ENCODE results near the gene CERCAM.
A peak's percentile ranks its signal among the peaks of the same experiment; 100 is the strongest.
"Not testable (repeated sequence)": the region's sequence is repeated elsewhere in the genome, so short reads cannot be mapped to it uniquely, and the experiment has no call there.

The CERCAM gene

DNA sequence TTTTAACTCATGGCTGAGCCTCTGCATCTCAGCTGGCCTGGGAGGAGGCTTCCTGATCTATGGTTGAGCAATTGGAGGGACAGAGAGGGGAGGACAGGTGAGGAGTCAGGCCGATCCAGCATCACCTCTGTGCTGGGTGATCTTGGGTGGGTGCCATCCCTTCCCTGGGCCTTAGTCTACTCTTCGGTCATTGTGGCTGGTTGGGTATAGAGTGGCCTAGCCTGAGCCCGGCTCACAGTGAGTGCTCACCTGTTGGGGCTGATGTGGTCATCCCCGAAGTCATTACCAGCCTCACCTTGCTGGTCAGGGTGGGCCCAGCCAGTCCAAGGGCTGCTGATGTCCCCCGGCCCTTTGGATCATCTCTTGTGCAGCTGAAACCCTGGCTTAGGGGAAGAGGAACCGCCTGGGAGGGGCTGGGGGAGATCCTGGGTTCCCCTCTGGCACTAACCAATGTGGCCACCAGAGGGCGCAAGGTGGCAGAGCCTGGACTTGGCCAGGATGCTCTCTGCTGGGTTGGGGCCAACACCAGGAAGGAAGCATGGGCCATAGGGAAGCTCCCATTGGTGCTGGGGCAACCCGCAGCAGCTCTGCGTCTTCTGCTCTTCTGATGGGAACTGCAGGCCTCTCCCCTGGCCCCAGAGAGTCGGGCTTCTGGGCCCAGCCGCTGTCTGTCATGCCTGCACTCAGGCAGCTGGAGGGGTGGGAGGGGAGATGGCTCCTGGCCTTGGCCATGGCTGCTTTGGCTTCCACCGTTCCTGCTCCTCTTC, 17.9 kb downstream of the CERCAM start:
- in situ Hi-C loops (cut with MboI; ENCODE audit: low pct_unique_long_range_greater_than_20kb, low sequenced_read_pairs, unreplicated experiment), result no loop called here
- peak; percentile 88 for DNase-seq (ENCODE audit: low spot score)
- peak; percentile 94 for TF ChIP-seq CTCF (IDR thresholded peaks at IDR 0.05; ENCODE audit: extremely low read depth, insufficient read depth, missing control alignments)

DNA sequence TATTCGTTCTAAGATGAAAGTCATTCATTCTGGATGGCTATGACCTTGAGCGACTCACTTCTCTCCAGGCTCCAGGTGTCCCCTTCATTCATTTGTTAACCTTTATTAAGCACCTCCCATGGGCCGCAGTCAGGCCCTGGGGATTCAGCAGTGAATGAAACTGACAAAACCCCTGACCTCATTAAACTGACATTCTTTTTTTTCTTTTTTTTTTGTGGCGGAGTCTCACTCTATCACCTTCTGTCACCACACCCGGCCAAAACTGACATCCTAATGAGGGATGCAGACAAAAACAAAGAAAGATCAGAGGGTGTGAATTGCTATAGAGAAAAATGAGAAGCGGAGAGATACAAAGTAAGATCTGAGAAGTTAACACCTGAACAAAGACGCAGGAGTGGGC, 18.6 kb downstream of the CERCAM start:
- TF ChIP-seq CTCF (IDR thresholded peaks at IDR 0.05; ENCODE audit: extremely low read depth, insufficient read depth, missing control alignments), result no peak
- no peak for DNase-seq (ENCODE audit: low spot score)
- in situ Hi-C loops (cut with MboI; ENCODE audit: low pct_unique_long_range_greater_than_20kb, low sequenced_read_pairs, unreplicated experiment), result no loop called here

- in situ Hi-C loops (cut with MboI; ENCODE audit: low pct_unique_long_range_greater_than_20kb, low sequenced_read_pairs, unreplicated experiment), result no loop called here
- no peak for TF ChIP-seq CTCF (IDR thresholded peaks at IDR 0.05; ENCODE audit: extremely low read depth, insufficient read depth, missing control alignments)
- DNase-seq (ENCODE audit: low spot score), result no peak
Measured at GRCh38 chr9:128442150-128442549, 21.5 kb downstream of the CERCAM start.

DNA sequence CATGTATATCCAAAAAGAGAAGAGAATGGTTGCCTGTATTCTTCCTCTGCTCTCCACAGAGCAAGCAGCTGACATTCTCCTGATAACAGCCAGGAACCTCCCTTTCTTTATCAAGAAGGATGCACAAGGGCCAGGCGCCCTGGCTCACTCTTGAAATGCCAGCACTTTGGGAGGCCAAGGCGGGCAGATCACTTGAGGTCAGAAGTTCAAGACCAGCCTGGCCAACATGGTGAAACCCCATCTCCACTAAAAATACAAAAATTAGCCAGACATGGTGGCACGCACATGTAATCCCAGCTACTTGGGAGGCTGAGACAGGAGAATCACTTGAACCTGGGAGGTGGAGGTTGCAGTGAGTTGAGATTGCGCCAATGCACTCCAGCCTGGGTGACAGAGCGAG, 25.8 kb downstream of the CERCAM start:
- DNase-seq (ENCODE audit: low spot score); in situ Hi-C loops (cut with MboI; ENCODE audit: low pct_unique_long_range_greater_than_20kb, low sequenced_read_pairs, unreplicated experiment): not testable (repeated sequence)

- TF ChIP-seq CTCF (IDR thresholded peaks at IDR 0.05; ENCODE audit: extremely low read depth, insufficient read depth, missing control alignments), result no peak
- in situ Hi-C loops (cut with MboI; ENCODE audit: low pct_unique_long_range_greater_than_20kb, low sequenced_read_pairs, unreplicated experiment), result no loop called here
Measured at GRCh38 chr9:128448746-128449145, 28.1 kb downstream of the CERCAM start.

GRCh38 chr9:128454991-128455390, 34.3 kb downstream of the CERCAM start:
- TF ChIP-seq CTCF (IDR thresholded peaks at IDR 0.05; ENCODE audit: extremely low read depth, insufficient read depth, missing control alignments), result no peak
- in situ Hi-C loops (cut with MboI; ENCODE audit: low pct_unique_long_range_greater_than_20kb, low sequenced_read_pairs, unreplicated experiment), result no loop called here
- no peak for DNase-seq (ENCODE audit: low spot score)

More at GRCh38 chr9:128448746-128449145, 28.1 kb downstream of the CERCAM start:
- no peak for DNase-seq (ENCODE audit: low spot score)

GRCh38 chr9:128455849-128456612, 35.4 kb downstream of the CERCAM start, which contains the start of gene ODF2:
TSS of gene ODF2 (plus strand) at chr9:128456006. CDS start at chr9:128456092, 86 bp downstream.
- no peak for TF ChIP-seq CTCF (IDR thresholded peaks at IDR 0.05; ENCODE audit: extremely low read depth, insufficient read depth, missing control alignments)
- in situ Hi-C loops (cut with MboI; ENCODE audit: low pct_unique_long_range_greater_than_20kb, low sequenced_read_pairs, unreplicated experiment), result no loop called here
- DNase-seq (ENCODE audit: low spot score), result peak; percentile 99
